ENCODE measurements around the gene XRCC2.

DNA sequence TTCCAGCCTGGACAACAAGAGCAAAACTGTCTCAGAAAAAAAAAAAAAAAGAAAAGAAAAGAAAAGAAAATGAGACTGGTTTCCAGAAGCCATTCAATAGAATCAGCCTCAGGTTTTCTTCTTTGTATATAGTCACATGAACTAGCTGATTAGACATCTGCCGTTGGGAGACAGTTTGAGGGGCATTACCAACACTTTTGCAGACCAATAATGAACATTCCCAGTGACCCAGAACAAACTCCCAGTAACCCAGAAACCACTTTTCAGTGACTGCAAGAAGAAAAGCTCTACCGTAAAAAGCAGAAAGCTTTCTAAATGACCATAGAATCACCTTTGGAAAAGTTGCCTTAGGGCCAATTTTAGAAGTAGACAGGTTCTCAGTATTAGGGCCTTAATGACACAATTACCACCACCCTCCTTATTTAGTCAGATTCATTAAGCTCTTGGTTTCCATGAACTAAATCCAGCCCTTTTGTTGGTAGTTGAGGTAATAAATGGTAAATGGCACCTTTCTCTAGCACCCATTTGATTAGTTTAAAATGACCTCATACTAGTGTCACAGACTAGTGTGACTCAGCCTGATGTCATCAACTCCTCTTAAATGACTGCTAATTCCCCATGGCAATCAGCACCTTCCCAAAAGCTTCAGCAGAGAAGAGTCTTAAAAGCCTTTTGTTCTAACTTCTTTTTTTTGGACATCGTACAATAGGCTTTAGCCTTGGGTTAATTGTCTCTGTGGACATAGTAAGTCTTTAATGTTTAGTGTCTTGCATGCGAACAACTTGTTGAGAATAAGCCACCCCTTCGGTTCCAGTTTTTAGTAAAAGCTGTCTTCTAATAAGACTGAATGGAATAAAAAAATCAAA lies 33.6 kb upstream of the XRCC2 start:
- TF ChIP-seq POLR2A (IDR thresholded peaks at IDR 0.05): no peak
- TF ChIP-seq, protein P1, sequence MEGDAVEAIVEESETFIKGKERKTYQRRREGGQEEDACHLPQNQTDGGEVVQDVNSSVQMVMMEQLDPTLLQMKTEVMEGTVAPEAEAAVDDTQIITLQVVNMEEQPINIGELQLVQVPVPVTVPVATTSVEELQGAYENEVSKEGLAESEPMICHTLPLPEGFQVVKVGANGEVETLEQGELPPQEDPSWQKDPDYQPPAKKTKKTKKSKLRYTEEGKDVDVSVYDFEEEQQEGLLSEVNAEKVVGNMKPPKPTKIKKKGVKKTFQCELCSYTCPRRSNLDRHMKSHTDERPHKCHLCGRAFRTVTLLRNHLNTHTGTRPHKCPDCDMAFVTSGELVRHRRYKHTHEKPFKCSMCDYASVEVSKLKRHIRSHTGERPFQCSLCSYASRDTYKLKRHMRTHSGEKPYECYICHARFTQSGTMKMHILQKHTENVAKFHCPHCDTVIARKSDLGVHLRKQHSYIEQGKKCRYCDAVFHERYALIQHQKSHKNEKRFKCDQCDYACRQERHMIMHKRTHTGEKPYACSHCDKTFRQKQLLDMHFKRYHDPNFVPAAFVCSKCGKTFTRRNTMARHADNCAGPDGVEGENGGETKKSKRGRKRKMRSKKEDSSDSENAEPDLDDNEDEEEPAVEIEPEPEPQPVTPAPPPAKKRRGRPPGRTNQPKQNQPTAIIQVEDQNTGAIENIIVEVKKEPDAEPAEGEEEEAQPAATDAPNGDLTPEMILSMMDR (IDR thresholded peaks at IDR 0.05): no peak
- no peak for TF ChIP-seq EP300 (IDR thresholded peaks at IDR 0.05)
- TF ChIP-seq POLR2AphosphoS5 (IDR thresholded peaks at IDR 0.05): no peak
